GM15510 (cell line): Measurements from ENCODE around the gene MMRN2.

Experiments used
- POLR2A ChIP-seq: IDR thresholded peaks from 3 replicates; pipeline ENCODE4 v1.6.1; 2011; ENCODE audit warnings: borderline replicate concordance; ENCODE audit not compliant: insufficient read length; ENCODE audit errors: extremely low read depth

MMRN2 gene

DNA sequence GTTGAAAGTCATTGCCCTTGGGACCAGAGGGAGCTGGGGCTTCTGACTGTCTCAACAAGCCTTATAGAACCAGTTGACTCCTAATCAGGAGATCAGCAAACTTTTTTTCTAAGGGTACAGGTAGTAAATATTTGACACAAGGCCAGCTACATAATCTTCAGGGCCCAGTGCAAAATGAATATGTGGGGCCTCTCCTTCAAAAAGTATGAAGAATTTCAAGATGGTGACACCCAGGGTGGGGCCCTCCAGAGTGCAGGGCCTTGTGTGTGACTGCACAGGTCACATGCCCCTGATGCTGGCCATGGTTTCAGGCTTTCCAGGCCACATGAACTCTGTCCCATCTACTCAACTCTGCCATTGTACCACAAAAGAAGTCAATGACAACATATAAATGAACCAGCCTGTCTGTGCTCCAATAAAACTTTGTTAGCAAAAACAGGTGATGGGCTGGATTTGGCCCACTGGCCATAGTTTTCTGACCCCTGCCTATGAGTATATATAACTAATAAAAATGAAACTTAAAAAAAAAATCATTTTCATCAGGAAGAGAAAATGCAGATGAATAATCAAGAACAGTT is 6.1 kb downstream of the MMRN2 start:
- no peak for TF ChIP-seq POLR2A

DNA sequence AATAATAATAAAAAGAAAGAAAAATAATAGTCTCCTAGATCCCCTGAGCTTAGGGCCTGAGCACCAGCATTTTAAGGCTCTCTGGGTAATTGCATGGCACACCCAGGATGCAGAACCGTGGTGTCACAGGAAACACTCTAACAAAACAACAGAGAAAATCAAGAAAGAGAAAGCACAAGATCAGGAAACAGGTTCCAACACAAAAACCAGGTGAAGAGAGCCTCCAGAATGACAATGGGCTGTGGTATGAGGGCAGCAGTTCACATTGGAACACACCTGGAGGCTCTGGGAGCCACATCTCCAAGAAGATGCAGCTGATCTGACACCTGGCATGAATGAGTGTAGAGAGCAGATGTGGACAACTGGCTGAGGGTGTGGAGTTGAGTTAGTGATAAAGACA is 7.1 kb downstream of the MMRN2 start:
- TF ChIP-seq POLR2A = no peak

DNA sequence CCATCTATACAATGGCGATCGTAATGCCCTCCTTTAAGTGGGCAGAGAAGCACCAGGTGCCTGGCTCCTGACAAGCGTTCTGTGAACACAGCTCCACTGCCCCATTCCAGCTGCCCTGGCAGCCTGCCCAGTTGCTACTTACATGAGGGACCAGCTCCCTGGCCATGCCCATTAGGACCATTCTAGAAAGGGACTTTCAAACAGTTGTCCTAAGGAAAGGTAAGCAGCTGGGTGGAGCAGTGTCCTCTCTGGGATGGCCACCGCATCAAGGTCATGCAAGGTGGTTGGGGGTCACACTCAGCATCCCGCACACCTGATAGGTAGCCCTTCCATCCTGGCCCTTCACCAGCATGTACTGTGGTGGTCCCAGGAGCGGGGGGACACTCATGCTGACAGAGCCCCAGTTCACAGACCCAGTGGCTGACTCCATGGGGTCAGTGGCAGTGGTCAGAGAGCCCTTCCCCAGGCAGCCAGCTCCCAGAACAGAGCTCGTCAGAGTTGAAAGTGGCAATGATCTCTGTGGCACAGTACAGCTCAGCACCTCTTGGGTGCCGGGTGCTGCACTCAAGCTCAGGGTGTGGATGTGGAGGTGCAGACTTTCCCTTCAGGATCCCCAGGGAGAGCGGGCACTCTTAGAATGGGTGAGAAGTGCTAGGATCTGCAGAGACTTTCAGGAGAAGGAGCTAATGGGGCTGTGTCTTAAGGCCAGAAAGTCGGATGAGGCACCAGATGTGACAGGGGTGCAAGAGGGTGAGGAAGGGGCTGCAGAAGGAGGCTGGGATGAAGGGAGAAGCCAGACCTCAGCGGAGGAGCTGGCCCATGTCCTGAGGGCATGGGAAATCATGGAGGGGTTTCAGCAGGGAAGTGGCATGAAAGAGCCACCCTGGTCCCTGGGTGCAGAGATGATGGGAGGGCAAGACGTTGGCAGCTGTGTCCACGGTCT is 10.9 kb downstream of the MMRN2 start:
- TF ChIP-seq POLR2A = no peak

DNA sequence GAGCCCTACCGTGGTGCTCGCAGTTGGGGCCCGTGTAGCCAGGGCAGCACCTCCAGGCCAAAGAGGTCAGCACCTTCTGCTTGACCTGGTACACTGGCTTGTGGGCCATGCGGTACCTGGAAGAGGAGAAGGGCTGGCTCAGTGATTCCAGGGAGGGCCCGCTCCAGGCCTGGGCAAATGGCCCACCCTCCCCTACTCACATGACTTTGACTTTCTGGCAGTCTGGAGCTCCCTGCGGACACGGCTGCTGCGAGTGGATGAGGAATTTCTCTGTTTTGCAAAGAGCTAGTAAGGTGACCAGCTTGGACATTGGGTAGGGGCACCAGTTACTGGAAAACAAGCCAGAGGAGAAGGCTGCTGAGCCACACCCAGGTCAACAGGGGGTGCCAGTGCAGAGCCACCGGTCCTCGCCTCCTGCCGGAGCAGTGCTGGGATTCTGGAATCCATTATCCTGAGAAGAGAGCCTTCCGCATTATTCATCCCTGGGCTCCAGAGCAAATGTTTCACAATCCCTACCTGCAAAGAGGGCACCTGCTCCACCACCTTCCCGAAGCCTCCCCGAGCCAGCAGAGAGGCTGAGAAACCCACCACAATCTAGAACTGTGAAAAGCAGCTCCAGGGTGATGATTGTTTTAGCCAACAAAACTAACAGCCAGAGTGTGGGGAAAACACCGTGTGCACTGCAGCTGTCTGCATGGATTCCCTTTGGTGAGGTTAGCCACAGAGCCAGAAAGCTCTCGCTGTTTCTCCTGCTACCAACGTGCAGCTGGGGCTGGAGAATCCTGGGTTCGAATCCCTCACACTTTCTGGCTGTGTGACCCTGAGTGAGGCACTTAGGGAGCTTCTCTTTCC is 11.8 kb downstream of the MMRN2 start:
- TF ChIP-seq POLR2A = no peak

DNA sequence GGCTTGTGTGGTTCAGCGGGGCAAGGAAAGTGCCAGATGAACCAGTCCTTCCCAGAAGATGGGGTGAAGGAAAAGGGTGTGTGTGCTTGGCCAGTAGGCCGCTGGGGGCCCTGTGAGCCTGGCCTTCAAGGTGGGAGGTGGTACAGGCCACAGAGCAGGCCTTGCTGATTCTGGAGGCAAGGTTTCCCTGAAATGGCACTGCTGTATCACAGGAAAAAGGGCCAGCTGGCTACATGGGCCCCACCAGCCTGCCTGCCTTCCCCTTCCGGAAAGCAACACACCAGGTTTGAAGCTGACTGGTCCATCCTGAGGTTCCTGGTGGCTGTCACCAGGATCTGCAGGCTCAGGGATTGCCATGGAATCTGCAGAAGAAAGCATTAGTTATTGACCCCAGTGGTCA is 12.5 kb downstream of the MMRN2 start:
- TF ChIP-seq POLR2A = no peak

DNA sequence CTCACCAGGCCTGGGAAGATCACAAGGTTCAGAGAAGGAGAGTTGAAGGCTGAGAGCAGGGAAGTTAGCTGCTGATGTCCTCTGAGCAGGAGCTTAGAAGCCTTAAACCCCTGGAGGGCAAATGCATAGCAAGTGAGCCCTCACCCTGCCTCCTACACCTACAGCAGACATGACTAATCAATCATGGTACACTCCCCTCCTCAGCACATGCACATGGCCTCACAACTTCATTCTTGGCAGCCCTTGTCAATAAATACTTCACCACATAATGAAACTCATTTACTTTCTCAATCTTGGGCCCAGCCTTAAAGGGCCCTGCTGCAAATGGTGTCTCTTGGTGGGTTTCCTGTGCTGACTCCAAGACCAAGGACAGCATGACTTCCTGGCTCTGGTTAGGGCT is 12.9 kb downstream of the MMRN2 start:
- no peak for TF ChIP-seq POLR2A

DNA sequence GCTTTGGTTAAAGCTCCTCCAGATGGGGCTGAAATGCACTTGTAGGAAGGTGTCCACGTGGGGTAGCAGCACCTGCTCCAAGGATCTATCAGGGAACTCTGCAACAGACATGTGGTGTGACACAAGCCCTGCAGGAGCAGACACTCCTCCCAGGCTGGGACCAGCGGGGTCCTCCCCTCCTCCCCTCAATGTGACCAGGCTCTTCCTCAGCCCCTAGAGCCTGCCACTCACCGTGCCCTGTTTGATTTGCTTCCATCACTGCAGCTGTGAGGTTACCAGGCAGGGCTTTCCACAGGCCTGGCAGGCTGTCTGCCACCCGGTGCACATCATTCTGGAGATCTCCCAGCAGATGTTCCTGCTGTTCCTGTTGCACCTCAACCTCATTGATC is 13.4 kb downstream of the MMRN2 start:
- no peak for TF ChIP-seq POLR2A

DNA sequence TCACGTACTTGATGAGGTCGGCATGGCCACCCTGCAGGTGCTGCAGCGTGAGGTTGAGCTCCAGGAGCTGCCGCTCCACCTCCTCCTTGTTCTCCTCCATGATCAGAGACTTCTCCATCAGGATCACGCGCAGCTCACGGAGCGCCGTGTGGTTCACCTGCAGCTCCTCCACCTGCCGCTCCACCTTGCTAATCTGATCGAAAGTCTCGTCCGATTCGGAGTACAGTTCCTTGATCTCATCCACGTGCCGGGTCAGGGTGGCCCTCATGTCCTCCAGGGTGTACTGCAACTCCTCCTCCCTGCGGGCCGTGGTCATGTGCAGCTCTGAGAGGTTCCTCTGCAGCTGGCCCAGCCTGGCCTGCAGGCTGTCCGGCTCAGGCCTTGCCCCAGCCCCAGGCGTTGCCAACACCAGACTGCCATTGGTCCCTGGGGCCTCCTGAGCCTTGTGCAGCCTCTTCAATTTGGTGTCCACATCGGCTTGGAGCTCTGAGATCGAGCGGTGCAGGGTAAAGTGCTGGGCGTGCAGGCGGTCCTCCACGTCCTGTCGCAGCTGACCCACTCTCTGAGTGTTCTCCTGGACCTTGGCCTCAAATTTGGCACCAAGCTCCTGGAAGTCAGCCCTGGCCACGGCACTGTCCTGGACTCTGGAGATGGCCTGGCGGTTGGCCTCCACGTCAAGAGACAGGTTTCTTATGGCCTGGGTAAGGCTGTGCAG is 13.9 kb downstream of the MMRN2 start:
- no peak for TF ChIP-seq POLR2A

DNA sequence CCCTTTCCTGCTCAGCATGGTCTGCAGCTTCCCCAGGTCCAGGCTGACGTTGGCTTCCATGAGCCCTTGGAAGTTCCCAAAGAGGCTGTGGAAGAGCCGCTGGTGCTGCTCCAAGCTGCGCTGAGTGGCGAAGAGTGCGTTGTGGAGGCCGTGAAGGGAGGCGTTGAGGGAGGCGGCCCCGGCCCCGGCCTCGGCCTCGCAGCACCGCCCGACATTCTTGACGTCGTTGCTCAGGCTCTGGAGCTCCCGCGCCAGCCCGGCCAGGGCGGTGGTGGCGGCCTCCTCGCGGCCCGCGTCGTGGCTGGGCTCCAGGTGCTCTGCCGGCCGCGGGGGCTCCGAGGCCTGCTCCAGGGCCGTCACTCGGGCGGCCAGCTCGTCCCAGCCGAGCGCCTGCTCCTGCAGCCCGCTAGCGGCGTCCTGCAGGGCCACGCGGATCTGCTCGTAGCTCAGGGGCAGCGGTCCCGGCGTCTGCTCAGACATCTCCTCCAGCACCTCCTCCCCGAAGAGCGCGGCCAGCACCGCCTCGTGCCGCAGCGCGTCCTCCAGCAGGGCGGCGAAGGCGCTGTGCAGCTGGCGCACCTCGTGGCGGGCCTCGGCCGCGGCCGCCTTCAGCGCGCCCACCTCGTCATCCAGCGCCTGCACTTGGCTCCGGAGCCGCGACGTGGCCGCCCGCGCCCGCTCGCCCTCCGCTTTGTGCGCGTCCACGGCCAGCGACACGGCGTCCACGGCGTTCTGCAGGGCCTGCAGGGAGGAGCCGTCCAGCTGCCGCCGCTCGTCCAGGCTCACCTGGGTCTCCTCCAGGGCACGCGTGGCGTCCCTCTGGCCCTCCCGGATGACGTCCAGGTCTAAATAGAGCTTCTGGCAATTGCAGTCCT is 14.7 kb downstream of the MMRN2 start:
- TF ChIP-seq POLR2A = no peak

DNA sequence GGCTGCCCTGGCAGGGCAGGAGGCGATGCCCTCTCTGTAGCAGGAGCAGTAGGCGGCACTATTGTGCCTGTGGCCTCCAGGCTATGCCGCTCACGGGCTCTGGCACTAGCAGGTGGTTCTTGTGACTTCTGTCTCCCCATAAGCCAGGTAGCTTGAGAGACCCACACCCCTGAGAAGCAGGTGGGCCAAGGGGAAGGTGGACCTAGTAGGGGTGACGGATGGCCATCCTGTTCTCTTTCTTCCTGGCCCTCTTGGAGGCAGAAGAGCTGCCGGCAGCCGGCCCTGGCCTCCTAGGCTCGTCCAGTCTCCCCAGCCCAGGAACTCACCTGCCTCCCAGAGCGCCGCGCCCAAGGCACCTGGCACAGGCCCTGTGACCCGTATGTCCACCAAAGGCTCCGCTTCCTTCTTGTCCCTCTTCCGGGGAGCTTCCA is 15.4 kb downstream of the MMRN2 start:
- TF ChIP-seq POLR2A = no peak

DNA sequence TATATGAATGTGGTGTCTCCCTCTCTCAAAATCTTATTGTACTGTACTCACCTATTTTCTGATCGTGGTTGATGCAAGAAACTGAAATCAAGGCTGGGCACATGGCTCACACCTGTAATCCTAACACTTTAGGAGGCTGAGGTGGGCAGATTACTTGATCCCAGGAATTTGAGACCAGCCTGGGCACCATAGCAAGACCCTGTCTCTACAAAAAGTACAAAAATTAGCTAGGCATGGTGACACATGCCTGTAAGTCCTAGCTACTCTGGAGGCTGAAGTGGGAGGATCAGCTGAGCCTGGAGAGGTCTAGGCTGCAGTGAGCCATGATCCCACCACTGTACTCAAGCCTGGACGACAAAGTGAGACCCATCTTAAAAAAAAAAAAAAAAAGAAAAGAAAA is 16.0 kb downstream of the MMRN2 start:
- TF ChIP-seq POLR2A = no peak

DNA sequence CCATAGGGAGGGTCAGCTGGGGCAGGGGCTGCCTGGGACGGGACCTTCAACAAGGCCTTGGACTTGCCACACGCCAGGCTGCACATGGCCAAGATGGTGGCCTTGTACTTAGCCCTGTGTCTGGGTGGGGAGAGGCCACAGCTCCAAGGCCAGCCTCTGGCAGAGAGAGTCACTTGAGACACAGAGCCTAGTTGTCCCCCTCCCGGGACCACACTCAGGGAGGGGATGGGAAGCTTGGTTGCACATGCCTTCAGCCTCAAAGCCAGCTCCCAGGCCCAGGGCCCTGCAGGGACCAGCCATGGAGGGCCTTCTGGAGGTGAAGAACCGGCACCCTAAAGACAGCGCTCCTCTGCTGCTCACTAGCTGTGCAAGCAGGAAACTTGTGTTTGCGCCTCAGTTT is 16.7 kb downstream of the MMRN2 start:
- no peak for TF ChIP-seq POLR2A

DNA sequence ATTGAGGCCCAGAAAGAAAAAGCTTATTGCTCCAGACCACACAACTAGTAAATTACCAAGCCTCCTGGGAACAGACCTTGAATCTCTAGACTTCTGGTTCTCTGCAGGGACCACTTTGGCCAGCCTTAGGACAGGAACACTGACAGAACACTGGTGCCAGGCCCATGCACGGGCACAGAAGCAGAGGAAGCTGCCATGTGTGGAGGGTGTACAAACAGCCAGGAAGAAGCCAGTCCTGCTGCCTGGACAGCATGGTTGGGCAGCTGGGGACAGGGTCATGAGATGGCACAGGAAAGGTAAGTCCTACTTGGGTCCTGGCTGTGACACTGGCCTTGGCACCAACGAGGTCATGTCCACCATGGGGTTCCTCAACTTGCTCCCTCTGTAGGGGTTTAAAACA is 19.2 kb downstream of the MMRN2 start:
- TF ChIP-seq POLR2A = no peak
